Hematopoietic multipotent progenitor cell treated with erythropoietin and hydrocortisone succinate and interleukin-3 and kit ligand, for 15 days (in vitro differentiated cells): Measurements from ENCODE around the gene FBXO4.
"Not testable (repeated sequence)": the region's sequence is repeated elsewhere in the genome, so short reads cannot be mapped to it uniquely, and the experiment has no call there.

Source experiments
- DNase-seq: peaks from one replicate; pipeline ENCODE4 v3.0.0-alpha.2; 2015; ENCODE audit warnings: low spot score

FBXO4 gene

GRCh38 chr5:41982858-41983257 lies 57.8 kb downstream of the FBXO4 start:
- DNase-seq = not testable (repeated sequence)

GRCh38 chr5:41983284-41983683 lies 58.2 kb downstream of the FBXO4 start:
- no peak for DNase-seq

- DNase-seq = no peak
These were observed 61.0 kb downstream of the FBXO4 start for GRCh38 chr5:41985945-41986695.
